Neural cell (in vitro differentiated cells): ENCODE measurements around the gene THRB.

Source experiments
- CTCF ChIP-seq: fragments of 450-650 bp; IDR thresholded peaks from 2 replicates; pipeline ENCODE4 v1.5.1; 2014; ENCODE audit warnings: antibody characterized with exemption, mild to moderate bottlenecking, moderate library complexity; ENCODE audit not compliant: poor library complexity, severe bottlenecking
- MXI1 ChIP-seq: fragments of 450-650 bp; conservative IDR thresholded peaks from 2 replicates; pipeline ENCODE4 v1.6.1; 2014; ENCODE audit warnings: antibody characterized with exemption, mild to moderate bottlenecking; ENCODE audit not compliant: poor library complexity, severe bottlenecking
- POLR2AphosphoS5 ChIP-seq: IDR thresholded peaks from 2 replicates; pipeline ENCODE4 v1.6.1; 2012
- RAD21 ChIP-seq: fragments of 450-650 bp; conservative IDR thresholded peaks from 2 replicates; pipeline ENCODE4 v1.6.1; 2014; ENCODE audit warnings: antibody characterized with exemption, mild to moderate bottlenecking, moderate library complexity
- SMC3 ChIP-seq: fragments of 450-650 bp; conservative IDR thresholded peaks from 2 replicates; pipeline ENCODE4 v1.6.1; 2014; ENCODE audit warnings: antibody characterized with exemption, mild to moderate bottlenecking, moderate library complexity; ENCODE audit not compliant: poor library complexity
- TAF1 ChIP-seq: IDR thresholded peaks from 2 replicates; pipeline ENCODE4 v1.6.1; 2012; ENCODE audit warnings: low read depth

- TF ChIP-seq CTCF = no peak
- no peak for TF ChIP-seq POLR2AphosphoS5
- TF ChIP-seq RAD21 = no peak
- no peak for TF ChIP-seq SMC3
- no peak for TF ChIP-seq MXI1
- TF ChIP-seq TAF1 = no peak
Measured at GRCh38 chr3:24385012-24385615, 109.5 kb downstream of the THRB start.
